Right atrium auricular region (tissue), 2 donors: ENCODE measurements around the gene KCNH1. TPM values are rescaled to one million over a fixed set of nuclear protein-coding genes. Genes with fewer than 3 reads are reported as not detected.
"Not testable (repeated sequence)": the region's sequence is repeated elsewhere in the genome, so short reads cannot be mapped to it uniquely, and the experiment has no call there.

Experiments used
- DNase-seq: peaks from one replicate; pipeline ENCODE4 v3.0.0-alpha.2; 2019; ENCODE audit warnings: low spot score
- H3K27ac ChIP-seq, 2 donors: fragments of 200-600 bp; sonication (generic); 1 replicate in 1 of 2; 2 replicates in 1 of 2; pipeline ENCODE4 v1.5.1; 2016 to 2019
- H3K27me3 ChIP-seq, 2 donors: fragments of 200-600 bp; sonication (generic); one replicate each; pipeline versions ENCODE4 v1.5.1 to v1.6.0; 2017 to 2019
- H3K36me3 ChIP-seq: fragments of 200-600 bp; sonication (generic); one replicate; pipeline ENCODE4 v1.5.1; 2016
- H3K4me1 ChIP-seq, 2 donors: fragments of 200-600 bp; sonication (generic); one replicate each; pipeline versions ENCODE4 v1.5.1 to v1.6.0; 2017 to 2019
- H3K4me3 ChIP-seq, 2 donors: fragments of 200-600 bp; sonication (generic); 1 replicate in 1 of 2; 2 replicates in 1 of 2; pipeline ENCODE4 v1.5.1; 2017 to 2019; ENCODE audit warnings: mild to moderate bottlenecking in 1 of 2, moderate library complexity in 1 of 2
- H3K9me3 ChIP-seq, 2 donors: fragments of 200-600 bp; sonication (generic); one replicate each; pipeline ENCODE4 v1.5.1; 2019
- CTCF ChIP-seq, 2 donors: fragments of 200-600 bp; sonication (generic); IDR thresholded peaks; one replicate each; pipeline ENCODE4 v1.5.1; 2019; ENCODE audit warnings: antibody characterized with exemption in 2 of 2
- total RNA-seq, 2 donors: library from RNA; depleted of rRNA; stranded (reverse); fragments of >200 nt; gene quantifications; one replicate each; pipeline ENCODE4 v1.1.0, GENCODE V29; 2016

Gene KCNH1
- total RNA-seq, 2 donors from 2014 or later, result not detected

GRCh38 chr1:211013346-211014240 is 120.4 kb downstream of the KCNH1 start:
- Histone ChIP-seq H3K27me3 (no peaks in the 10 kb centered on the region), H3K4me3 (no peak overlapping the region), H3K9me3 (no peaks in the 10 kb centered on the region), H3K36me3 (no peaks in the 10 kb centered on the region), H3K27ac (no peak overlapping the region), H3K4me1 (no peaks in the 10 kb centered on the region)
- DNase-seq, result no peak
- no peak for TF ChIP-seq CTCF (IDR thresholded peaks at IDR 0.05)

GRCh38 chr1:211011128-211011527 is 122.8 kb downstream of the KCNH1 start:
- DNase-seq, H3K27me3 ChIP-seq, H3K4me1 ChIP-seq, H3K27ac ChIP-seq, H3K36me3 ChIP-seq, H3K4me3 ChIP-seq, H3K9me3 ChIP-seq: not testable (repeated sequence)

GRCh38 chr1:211009944-211010343 is 124.0 kb downstream of the KCNH1 start:
- H3K27ac ChIP-seq, result no peak overlapping the region
- no peak for DNase-seq
- no peaks in the 10 kb centered on the region for H3K9me3 ChIP-seq
- no peak for TF ChIP-seq CTCF (IDR thresholded peaks at IDR 0.05)
- H3K4me3 ChIP-seq, result no peak overlapping the region
- no peaks in the 10 kb centered on the region for H3K36me3 ChIP-seq
- H3K27me3 ChIP-seq, result no peaks in the 10 kb centered on the region
- H3K4me1 ChIP-seq, result no peaks in the 10 kb centered on the region

- no peak overlapping the region for H3K4me3 ChIP-seq
- H3K9me3 ChIP-seq, result no peaks in the 10 kb centered on the region
- no peaks in the 10 kb centered on the region for H3K36me3 ChIP-seq
- no peaks in the 10 kb centered on the region for H3K4me1 ChIP-seq
- no peak overlapping the region for H3K27ac ChIP-seq
- DNase-seq, result no peak
- TF ChIP-seq CTCF (IDR thresholded peaks at IDR 0.05), result no peak
- H3K27me3 ChIP-seq, result no peaks in the 10 kb centered on the region
Measured at GRCh38 chr1:211007830-211008229, 126.1 kb downstream of the KCNH1 start.

GRCh38 chr1:210995931-210996330 is 138.0 kb downstream of the KCNH1 start:
- not testable (repeated sequence) for H3K27me3 ChIP-seq, H3K9me3 ChIP-seq, DNase-seq, H3K36me3 ChIP-seq, H3K4me1 ChIP-seq, H3K4me3 ChIP-seq, H3K27ac ChIP-seq

- TF ChIP-seq CTCF (IDR thresholded peaks at IDR 0.05), result no peak
- Histone ChIP-seq H3K27ac (no peak overlapping the region), H3K36me3 (no peaks in the 10 kb centered on the region), H3K9me3 (no peaks in the 10 kb centered on the region), H3K4me3 (no peak overlapping the region), H3K4me1 (no peaks in the 10 kb centered on the region), H3K27me3 (no peaks in the 10 kb centered on the region)
- no peak for DNase-seq
Measured at GRCh38 chr1:210992837-210993236, 141.1 kb downstream of the KCNH1 start.

GRCh38 chr1:210989905-210990304 is 144.0 kb downstream of the KCNH1 start:
- H3K36me3 ChIP-seq, result no peaks in the 10 kb centered on the region
- DNase-seq, result no peak
- H3K27me3 ChIP-seq, result no peaks in the 10 kb centered on the region
- no peaks in the 10 kb centered on the region for H3K9me3 ChIP-seq
- no peak for TF ChIP-seq CTCF (IDR thresholded peaks at IDR 0.05)
- no peak overlapping the region for H3K4me3 ChIP-seq
- H3K4me1 ChIP-seq, result no peaks in the 10 kb centered on the region
- no peak overlapping the region for H3K27ac ChIP-seq
